Hepatocyte (in vitro differentiated cells): ENCODE data around the gene PLCL2. TPM values are rescaled to one million over a fixed set of nuclear protein-coding genes. Genes with fewer than 3 reads are reported as not detected.
A peak's percentile ranks its signal among the peaks of the same experiment; 100 is the strongest.

Experiments
- DNase-seq: peaks from one replicate; pipeline ENCODE4 v3.0.0-alpha.2; 2016; ENCODE audit warnings: low spot score
- H2AFZ ChIP-seq: fragments of 200-600 bp; sonication (generic); 2 replicates; pipeline ENCODE4 v1.6.0; 2016; ENCODE audit warnings: antibody characterized with exemption, mild to moderate bottlenecking
- H3K27ac ChIP-seq: fragments of 200-600 bp; sonication (generic); 2 replicates; pipeline ENCODE4 v1.5.1; 2016; ENCODE audit warnings: mild to moderate bottlenecking
- H3K27me3 ChIP-seq: fragments of 200-600 bp; sonication (generic); 2 replicates; pipeline ENCODE4 v1.6.1; 2016
- H3K36me3 ChIP-seq: fragments of 200-600 bp; sonication (generic); replicated peaks from 2 replicates; pipeline ENCODE4 v1.5.1; 2016; ENCODE audit warnings: low read depth; ENCODE audit not compliant: insufficient read depth
- H3K4me1 ChIP-seq: fragments of 200-600 bp; sonication (generic); 2 replicates; pipeline ENCODE4 v1.5.1; 2016; ENCODE audit warnings: mild to moderate bottlenecking, moderate library complexity; ENCODE audit not compliant: insufficient read depth
- H3K4me2 ChIP-seq: fragments of 200-600 bp; sonication (generic); 2 replicates; pipeline ENCODE4 v1.6.0; 2016
- H3K4me3 ChIP-seq: fragments of 200-600 bp; sonication (generic); 2 replicates; pipeline ENCODE4 v1.5.1; 2016; ENCODE audit warnings: mild to moderate bottlenecking
- H3K79me2 ChIP-seq: fragments of 200-600 bp; sonication (generic); 2 replicates; pipeline ENCODE4 v1.6.0; 2017; ENCODE audit warnings: mild to moderate bottlenecking
- H3K9me2 ChIP-seq: fragments of 200-600 bp; sonication (generic); replicated peaks from 2 replicates; pipeline ENCODE4 v1.6.0; 2017; ENCODE audit warnings: mild to moderate bottlenecking; ENCODE audit not compliant: insufficient read depth
- H3K9me3 ChIP-seq: fragments of 200-600 bp; sonication (generic); 2 replicates; pipeline ENCODE4 v1.5.1; 2016; ENCODE audit warnings: low read depth, mild to moderate bottlenecking
- H4K20me1 ChIP-seq: fragments of 200-600 bp; sonication (generic); 2 replicates; pipeline ENCODE4 v1.6.0; 2016; ENCODE audit warnings: mild to moderate bottlenecking; ENCODE audit not compliant: insufficient read depth, poor library complexity, severe bottlenecking
- EZH2 ChIP-seq: fragments of 200-600 bp; sonication (generic); IDR thresholded peaks from 2 replicates; pipeline ENCODE4 v1.6.1; 2016; ENCODE audit warnings: antibody characterized with exemption, mild to moderate bottlenecking, borderline replicate concordance
- EZH2phosphoT487 ChIP-seq: fragments of 200-600 bp; sonication (generic); IDR thresholded peaks from one replicate; pipeline ENCODE4 v1.6.1; 2018; ENCODE audit warnings: antibody characterized with exemption, mild to moderate bottlenecking, low read depth, moderate library complexity; ENCODE audit not compliant: unreplicated experiment, severe bottlenecking
- WGBS: methylation state at CpG from one replicate; pipeline ENCODE4 v1.1.6; 2016; ENCODE audit warnings: low lambda C conversion rate; ENCODE audit errors: missing lambda C conversion rate; 5-methylcytosine and 5-hydroxymethylcytosine counted together
- polyA plus RNA-seq: library from polyadenylated mRNA; unstranded; fragments of >200 nt; fragmentation: Nextera tagmentation; extraction: Ambion mirVana; gene quantifications from 2 replicates; pipeline ENCODE4 v1.2.1, GENCODE V29; 2016
- total RNA-seq: library from RNA; depleted of rRNA; stranded (reverse); fragments of >200 nt; gene quantifications from 2 replicates; pipeline ENCODE4 v1.2.3, GENCODE V29; 2014
- TF ChIP-seq, protein P1 (sequence below): fragments of 200-600 bp; sonication (generic); IDR thresholded peaks from 2 replicates; pipeline ENCODE4 v1.5.1; 2016; ENCODE audit warnings: antibody characterized with exemption, mild to moderate bottlenecking; ENCODE audit not compliant: poor library complexity

PLCL2 gene
- total and polyA plus RNA-seq, 2 experiments from 2014 or later, result 3.2 to 14.2 TPM

GRCh38 chr3:17014284-17014683 is 129.5 kb downstream of the PLCL2 start:
- WGBS, result 71% methylated on average over 2 of the region's 2 CpGs
- Histone ChIP-seq H3K9me2 (no peaks in the 10 kb centered on the region), H3K79me2 (no peaks in the 10 kb centered on the region), H3K4me3 (no peak overlapping the region), H4K20me1 (no peaks in the 10 kb centered on the region), H3K9me3 (no peaks in the 10 kb centered on the region), H3K27ac (peak overlapping the region; percentile 88), H3K4me2 (peak overlapping the region; percentile 67), H3K27me3 (no peaks in the 10 kb centered on the region), H3K36me3 (no peaks in the 10 kb centered on the region), H3K4me1 (peaks cover 18% of the 10 kb centered on the region), H2AFZ (no peak overlapping the region)
- TF ChIP-seq EZH2phosphoT487 (no peak), EZH2 (no peak)
- TF ChIP-seq, protein P1, sequence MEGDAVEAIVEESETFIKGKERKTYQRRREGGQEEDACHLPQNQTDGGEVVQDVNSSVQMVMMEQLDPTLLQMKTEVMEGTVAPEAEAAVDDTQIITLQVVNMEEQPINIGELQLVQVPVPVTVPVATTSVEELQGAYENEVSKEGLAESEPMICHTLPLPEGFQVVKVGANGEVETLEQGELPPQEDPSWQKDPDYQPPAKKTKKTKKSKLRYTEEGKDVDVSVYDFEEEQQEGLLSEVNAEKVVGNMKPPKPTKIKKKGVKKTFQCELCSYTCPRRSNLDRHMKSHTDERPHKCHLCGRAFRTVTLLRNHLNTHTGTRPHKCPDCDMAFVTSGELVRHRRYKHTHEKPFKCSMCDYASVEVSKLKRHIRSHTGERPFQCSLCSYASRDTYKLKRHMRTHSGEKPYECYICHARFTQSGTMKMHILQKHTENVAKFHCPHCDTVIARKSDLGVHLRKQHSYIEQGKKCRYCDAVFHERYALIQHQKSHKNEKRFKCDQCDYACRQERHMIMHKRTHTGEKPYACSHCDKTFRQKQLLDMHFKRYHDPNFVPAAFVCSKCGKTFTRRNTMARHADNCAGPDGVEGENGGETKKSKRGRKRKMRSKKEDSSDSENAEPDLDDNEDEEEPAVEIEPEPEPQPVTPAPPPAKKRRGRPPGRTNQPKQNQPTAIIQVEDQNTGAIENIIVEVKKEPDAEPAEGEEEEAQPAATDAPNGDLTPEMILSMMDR, result no peak
- DNase-seq, result no peak

DNA sequence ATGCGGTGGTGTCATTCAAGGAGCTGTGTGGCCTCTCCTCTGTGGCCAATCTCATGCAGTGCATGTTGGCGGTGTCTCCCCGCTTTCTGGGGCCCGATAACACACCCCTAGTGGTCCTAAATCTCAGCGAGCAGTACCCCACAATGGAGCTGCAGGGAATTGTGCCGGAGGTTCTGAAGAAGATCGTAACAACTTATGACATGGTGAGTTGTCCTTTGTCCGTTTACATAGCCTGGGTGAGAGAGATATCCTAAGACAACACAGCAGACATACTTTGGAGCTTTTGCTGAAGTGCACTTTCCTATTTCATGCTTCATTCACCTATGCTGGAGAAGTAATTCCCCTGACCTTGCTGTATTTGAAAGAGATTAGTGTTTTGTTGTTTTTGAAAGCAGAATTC is 130.0 kb downstream of the PLCL2 start:
- WGBS, result 78% methylated on average over 8 of the region's 8 CpGs
- no peaks in the 10 kb centered on the region for H3K9me3 ChIP-seq
- H3K27ac ChIP-seq, result peak overlapping the region; percentile 88
- no peaks in the 10 kb centered on the region for H3K27me3 ChIP-seq
- H3K79me2 ChIP-seq, result no peaks in the 10 kb centered on the region
- TF ChIP-seq, protein P1, result no peak
- TF ChIP-seq EZH2, result no peak
- TF ChIP-seq EZH2phosphoT487, result no peak
- H4K20me1 ChIP-seq, result no peaks in the 10 kb centered on the region
- DNase-seq, result peak; percentile 35
- H2AFZ ChIP-seq, result no peak overlapping the region
- peak overlapping the region; percentile 67 for H3K4me2 ChIP-seq
- H3K9me2 ChIP-seq, result no peaks in the 10 kb centered on the region
- H3K4me1 ChIP-seq, result peaks cover 18% of the 10 kb centered on the region
- no peak overlapping the region for H3K4me3 ChIP-seq
- H3K36me3 ChIP-seq, result no peaks in the 10 kb centered on the region

DNA sequence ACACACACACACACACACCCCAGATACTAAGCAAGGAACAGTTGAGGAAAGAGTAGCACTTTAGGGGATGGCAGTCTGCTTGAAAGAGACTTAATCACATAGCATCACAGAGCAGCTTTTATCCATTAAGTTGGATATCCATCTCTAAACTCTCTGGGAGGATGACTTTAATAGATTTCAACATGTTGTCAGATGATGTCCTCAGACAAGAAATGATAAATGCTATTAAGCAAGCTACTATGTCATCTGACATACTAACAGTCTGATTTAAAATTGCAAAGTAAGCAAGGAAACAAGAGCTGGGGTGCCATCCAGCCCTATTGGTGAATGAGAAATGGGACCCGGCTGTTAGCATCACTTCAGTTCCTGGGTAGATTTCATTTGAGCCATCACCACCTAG is 136.9 kb downstream of the PLCL2 start:
- no peaks in the 10 kb centered on the region for H4K20me1 ChIP-seq
- no peaks in the 10 kb centered on the region for H3K9me2 ChIP-seq
- TF ChIP-seq EZH2phosphoT487 (no peak), EZH2 (no peak)
- TF ChIP-seq, protein P1, result no peak
- H3K79me2 ChIP-seq, result no peaks in the 10 kb centered on the region
- no peaks in the 10 kb centered on the region for H3K36me3 ChIP-seq
- H3K4me3 ChIP-seq, result no peak overlapping the region
- DNase-seq, result no peak
- H2AFZ ChIP-seq, result no peak overlapping the region
- H3K27ac ChIP-seq, result no peak overlapping the region
- 95% methylated on average over 1 of the region's 1 CpG for WGBS
- H3K4me1 ChIP-seq, result no peaks in the 10 kb centered on the region
- H3K27me3 ChIP-seq, result no peaks in the 10 kb centered on the region
- H3K4me2 ChIP-seq, result no peak overlapping the region
- H3K9me3 ChIP-seq, result no peaks in the 10 kb centered on the region
